Fibroblast of skin of left biceps (primary cell): ENCODE data around the gene UNC13D.

ENCODE experiments used
- DNase-seq, 2 experiments: peaks; one replicate each; pipeline ENCODE4 v3.0.0-alpha.2; 2013; ENCODE audit warnings: low read depth in 2 of 2

Gene UNC13D

DNA sequence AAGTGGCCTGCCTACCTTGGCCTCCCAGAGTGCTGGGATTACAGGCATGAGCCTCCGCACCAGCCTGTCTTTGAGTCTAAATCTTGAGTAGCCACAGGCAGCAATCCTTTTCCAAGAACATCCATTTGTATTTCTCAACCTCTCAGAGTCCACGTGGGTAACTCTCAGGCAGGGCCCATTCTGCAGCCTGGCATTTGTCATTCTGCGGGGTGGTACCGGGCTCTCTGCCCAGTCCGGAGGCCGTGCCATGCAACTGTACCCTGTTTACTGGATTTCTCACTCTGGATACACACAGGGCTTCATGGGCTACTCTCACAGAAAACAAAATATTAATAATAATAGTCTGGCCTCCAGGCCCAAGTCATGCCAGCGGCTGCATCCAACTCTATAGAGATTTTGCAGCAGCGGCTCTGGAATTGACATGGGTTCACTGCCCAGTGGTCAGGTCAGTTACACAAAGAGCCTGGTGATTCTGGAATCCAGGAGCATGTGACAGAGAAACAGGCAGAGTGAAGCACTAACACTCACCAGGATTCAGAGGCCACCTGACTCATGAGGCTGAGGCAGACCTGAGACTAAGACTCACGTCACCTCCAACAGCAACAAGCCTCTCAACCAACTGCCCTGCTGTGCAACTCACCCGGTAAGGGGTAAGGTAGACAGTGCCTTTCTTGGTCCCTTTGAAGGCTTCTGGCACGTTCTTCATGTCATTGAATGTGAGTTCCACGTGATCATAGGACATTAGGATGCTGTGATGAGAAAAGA lies 6.9 kb upstream of the UNC13D start:
- no peak for DNase-seq

DNA sequence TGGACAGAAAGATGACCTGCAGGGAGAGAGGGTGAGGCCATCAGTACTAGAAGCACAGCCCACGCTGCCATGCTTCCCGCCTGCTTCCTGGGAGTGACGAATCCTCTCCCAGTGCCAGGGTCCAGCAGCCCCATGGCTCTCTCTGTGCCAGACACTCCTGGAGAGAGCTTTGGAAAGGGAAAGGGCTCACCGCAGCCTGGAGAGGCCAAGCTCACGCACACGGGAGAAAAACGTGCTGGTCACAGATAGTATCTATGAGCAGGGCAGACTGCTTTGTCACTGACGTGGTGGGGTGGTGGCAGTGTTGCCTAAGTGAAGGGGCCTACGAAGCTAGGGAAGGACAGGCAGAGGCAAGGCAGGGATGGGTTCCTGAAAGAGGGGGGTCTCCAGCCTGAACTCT lies 5.5 kb upstream of the UNC13D start:
- DNase-seq, result no peak

DNA sequence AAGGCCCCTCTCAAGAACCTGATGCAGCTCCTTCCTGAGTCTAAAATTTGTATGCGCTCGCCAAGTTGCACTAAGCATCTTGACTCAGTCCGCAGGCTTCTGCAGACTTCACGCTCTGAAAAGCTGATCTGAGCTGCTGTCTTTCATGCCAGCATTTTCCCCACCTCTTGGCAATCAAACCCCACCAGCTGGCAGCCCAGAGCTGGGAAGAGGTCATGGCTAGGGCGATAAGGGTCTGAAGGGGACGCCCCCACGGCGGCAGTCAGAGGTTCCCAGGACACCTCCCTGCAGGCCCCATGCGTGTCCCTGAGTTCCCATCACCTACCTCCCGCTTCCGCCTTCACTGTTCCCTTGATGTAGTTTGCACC lies 5.1 kb upstream of the UNC13D start:
- no peak for DNase-seq

GRCh38 chr17:75848523-75849278 lies 4.5 kb upstream of the UNC13D start:
- no peak for DNase-seq

- no peak for DNase-seq
Observed at GRCh38 chr17:75847614-75848522, 3.7 kb upstream of the UNC13D start.

GRCh38 chr17:75846692-75847613 lies 2.7 kb upstream of the UNC13D start:
- no peak for DNase-seq

DNA sequence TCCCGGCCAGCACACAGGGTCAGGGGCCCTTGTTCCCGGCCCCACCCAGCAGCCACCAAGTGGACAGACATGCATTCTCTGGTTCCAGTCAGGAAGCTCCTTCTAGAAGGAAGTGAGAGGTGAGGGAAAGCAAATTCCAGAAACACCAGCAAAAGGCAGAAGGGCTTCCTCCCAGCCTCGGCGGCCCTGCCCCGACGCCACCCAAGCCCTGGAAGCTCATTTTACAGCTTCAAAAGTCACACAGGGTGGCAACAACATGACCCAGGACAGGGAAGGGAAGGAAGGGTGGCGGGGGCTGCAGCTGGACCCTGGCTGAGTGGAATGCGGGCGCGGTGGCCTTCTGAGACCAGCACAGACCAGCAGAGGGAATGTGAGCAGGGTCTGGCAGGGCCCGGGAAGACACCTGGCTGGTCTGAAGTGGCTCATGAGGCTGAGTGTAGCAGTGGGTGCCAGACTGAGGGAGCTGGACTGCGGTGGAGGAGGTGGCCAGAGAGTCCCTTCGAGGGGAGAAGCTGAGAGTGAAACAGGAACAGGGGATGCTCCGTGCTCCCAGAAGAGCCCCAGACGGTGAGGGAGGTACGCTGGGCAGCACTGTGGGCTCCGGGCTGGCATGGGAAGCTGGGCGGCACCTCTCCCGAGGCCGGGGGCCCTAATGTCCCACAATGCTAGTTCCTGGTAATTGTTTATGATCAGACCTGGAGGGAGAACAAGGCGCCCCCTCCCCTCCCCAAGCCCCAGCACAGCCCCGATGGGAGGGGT lies 1.9 kb upstream of the UNC13D start:
- DNase-seq, result no peak

- DNase-seq, result no peak
Observed at GRCh38 chr17:75845058-75845711, 981 bp upstream of the UNC13D start.

DNA sequence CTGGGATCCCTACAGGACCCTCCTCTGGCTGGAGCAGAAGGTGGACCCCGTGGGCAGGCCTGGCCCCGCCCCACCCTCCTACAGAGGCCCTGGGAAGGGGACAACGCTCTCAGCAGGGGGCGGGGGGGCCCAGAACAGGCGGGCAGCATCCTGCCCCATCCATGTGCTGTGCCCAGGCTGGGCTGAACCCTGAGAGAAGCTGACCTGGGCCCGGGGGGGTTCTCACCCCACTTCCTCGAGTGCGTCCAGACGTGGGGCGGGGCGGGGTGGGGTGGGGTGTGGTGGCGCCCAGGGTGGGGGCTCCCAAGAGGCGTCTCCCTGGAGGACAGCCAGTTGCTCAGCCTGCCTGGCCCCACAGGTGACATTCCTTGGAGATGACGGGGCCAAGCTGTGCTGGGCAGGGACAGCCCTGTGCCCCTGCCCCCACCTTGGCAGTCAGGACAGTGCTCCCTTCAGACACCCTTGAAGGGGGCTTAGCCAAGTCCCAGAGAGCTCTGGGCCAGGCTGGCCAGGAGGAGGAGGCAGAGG lies 390 bp upstream of the UNC13D start:
- no peak for DNase-seq

GRCh38 chr17:75842963-75843576 lies 1.1 kb downstream of the UNC13D start:
- DNase-seq, result no peak

DNA sequence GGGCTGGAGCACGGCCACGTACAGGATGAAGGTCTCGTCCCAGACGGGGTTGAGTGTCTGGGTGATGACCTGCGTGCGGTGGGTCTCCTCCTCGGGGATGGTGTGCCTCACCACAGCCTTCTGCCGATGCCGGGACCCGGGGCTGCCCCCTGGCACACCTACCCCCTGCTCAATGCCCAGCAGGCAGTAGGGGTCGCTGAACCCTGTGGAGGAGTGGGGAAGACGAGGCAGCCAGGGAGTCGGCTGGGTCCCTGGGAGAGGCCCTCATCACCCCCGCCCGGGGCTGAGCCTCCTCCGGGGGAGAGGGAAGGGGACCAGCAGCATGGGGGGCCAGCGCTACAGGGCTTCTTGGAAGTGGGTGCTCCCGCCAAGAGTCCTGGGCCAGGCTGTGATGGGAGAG lies 1.8 kb downstream of the UNC13D start:
- no peak for DNase-seq

GRCh38 chr17:75840799-75841164 lies 3.4 kb downstream of the UNC13D start:
- DNase-seq, result no peak

GRCh38 chr17:75839942-75840798 lies 4.0 kb downstream of the UNC13D start:
- no peak for DNase-seq

GRCh38 chr17:75838410-75838809 lies 5.8 kb downstream of the UNC13D start:
- no peak for DNase-seq

DNA sequence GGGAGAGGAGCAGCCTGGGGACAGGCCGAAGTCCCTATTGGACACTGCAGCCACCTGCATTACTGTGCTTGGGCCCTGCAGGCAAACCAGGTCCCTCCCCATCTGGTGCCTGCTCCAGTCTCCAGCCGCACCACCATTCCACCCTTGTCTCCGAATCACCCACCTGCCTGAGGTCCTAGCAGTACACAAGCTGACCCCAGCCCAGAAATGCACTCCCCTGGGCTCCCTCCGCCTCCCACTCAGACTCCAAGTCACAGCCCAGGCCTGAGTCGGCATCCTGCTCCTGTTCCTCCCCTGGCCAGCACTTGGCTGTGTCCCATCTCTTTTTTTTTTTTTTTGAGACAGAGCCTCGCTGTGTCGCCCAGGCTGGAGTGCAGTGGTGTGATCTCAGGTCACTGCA lies 6.3 kb downstream of the UNC13D start:
- no peak for DNase-seq

DNA sequence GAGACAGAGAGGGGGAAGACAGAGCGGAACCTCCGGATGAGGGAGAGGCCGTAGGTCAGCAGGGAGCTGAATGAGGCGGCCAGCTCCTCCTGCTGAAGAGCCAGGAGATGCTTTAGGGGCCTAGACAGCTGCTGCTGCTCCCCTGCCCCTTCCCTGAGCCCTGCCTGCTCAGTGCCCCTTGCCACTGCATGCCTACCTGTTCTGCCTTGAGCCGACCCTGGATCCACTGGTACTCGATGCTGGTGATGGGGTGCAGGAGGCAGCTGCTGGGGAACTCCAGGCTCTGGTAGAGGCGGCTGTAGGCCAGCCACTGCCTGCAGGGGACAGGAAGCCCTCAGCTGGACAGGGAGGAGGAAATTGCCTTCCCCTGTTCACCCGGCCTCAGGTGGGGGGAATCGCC lies 7.6 kb downstream of the UNC13D start:
- DNase-seq, result no peak

GRCh38 chr17:75835654-75835987 lies 8.6 kb downstream of the UNC13D start:
- no peak for DNase-seq

- DNase-seq, result no peak
Observed at GRCh38 chr17:75834928-75835653, 9.1 kb downstream of the UNC13D start.
